ENCODE results near the gene TRPT1.

The TRPT1 gene

GRCh38 chr11:64186492-64187165, 39.4 kb downstream of the TRPT1 start:
- Histone ChIP-seq H4K20me1 (ENCODE audit: insufficient read depth) (peaks cover 11% of the 10 kb centered on the region), H2AFZ (ENCODE audit: low read depth) (no peak overlapping the region), H3K9ac (no peak overlapping the region; the same call in 1 of the 2 replicates), H3K4me1 (ENCODE audit: low read depth, poor library complexity, severe bottlenecking) (peaks cover 25% of the 10 kb centered on the region), H3K4me2 (no peak overlapping the region), H3K4me3 (IDR thresholded peaks at IDR 0.05; ENCODE audit: insufficient read depth, low read depth, low read length) (no peak overlapping the region), H3K79me2 (ENCODE audit: insufficient read depth, low read depth) (peaks cover 27% of the 10 kb centered on the region; the same call in 1 of the 2 replicates), H3K27me3 (ENCODE audit: insufficient read depth, low read depth) (no peaks in the 10 kb centered on the region), H3K36me3 (ENCODE audit: insufficient read depth) (peaks cover 8% of the 10 kb centered on the region; the same call in 1 of the 2 replicates), H3K27ac (no peak overlapping the region; the same call in 1 of the 2 replicates)
- no peak for TF ChIP-seq CTCF (conservative IDR thresholded peaks at IDR 0.05; ENCODE audit: low read depth, low read length)

GRCh38 chr11:64185693-64186491, 40.1 kb downstream of the TRPT1 start, which contains the start of gene STIP1:
Gene STIP1, plus strand, starts transcription at chr11:64186171. Its CDS starts 91 bp downstream, at chr11:64186262.
- H3K4me2 ChIP-seq: peak within 1 kb of the TSS; percentile 72
- peak within 1 kb of the TSS; percentile 78 for H3K9ac ChIP-seq
- no peak within 1 kb of the TSS for H3K4me3 ChIP-seq (IDR thresholded peaks at IDR 0.05; ENCODE audit: insufficient read depth, low read depth, low read length)
- H3K79me2 ChIP-seq (ENCODE audit: insufficient read depth, low read depth): peaks cover 27% of the 10 kb centered on the region; the same call in 1 of the 2 replicates
- H4K20me1 ChIP-seq (ENCODE audit: insufficient read depth): peaks cover 8% of the 10 kb centered on the region
- H3K27me3 ChIP-seq (ENCODE audit: insufficient read depth, low read depth): no peaks in the 10 kb centered on the region
- H3K36me3 ChIP-seq (ENCODE audit: insufficient read depth): peaks cover 8% of the 10 kb centered on the region; the same call in 1 of the 2 replicates
- no peak for TF ChIP-seq CTCF (conservative IDR thresholded peaks at IDR 0.05; ENCODE audit: low read depth, low read length)
- peak within 1 kb of the TSS; percentile 82 for H3K27ac ChIP-seq
- H3K4me1 ChIP-seq (ENCODE audit: low read depth, poor library complexity, severe bottlenecking): peaks cover 33% of the 10 kb centered on the region
- no peak within 1 kb of the TSS for H2AFZ ChIP-seq (ENCODE audit: low read depth)

- Histone ChIP-seq H3K4me1 (ENCODE audit: low read depth, poor library complexity, severe bottlenecking) (peaks cover 36% of the 10 kb centered on the region), H2AFZ (ENCODE audit: low read depth) (no peak overlapping the region)
- no peak for TF ChIP-seq CTCF (conservative IDR thresholded peaks at IDR 0.05; ENCODE audit: low read depth, low read length)
Observed at GRCh38 chr11:64185175-64185692, 40.8 kb downstream of the TRPT1 start.

GRCh38 chr11:64183890-64184289, 42.1 kb downstream of the TRPT1 start:
- Histone ChIP-seq H3K4me2 (peak overlapping the region; percentile 72), H3K27ac (peak overlapping the region; percentile 82; the same call in 1 of the 2 replicates), H3K27me3 (ENCODE audit: insufficient read depth, low read depth) (no peaks in the 10 kb centered on the region), H4K20me1 (ENCODE audit: insufficient read depth) (peaks cover 5% of the 10 kb centered on the region; the same call in 1 of the 2 replicates), H2AFZ (ENCODE audit: low read depth) (no peak overlapping the region), H3K4me1 (ENCODE audit: low read depth, poor library complexity, severe bottlenecking) (peaks cover 36% of the 10 kb centered on the region), H3K79me2 (ENCODE audit: insufficient read depth, low read depth) (peaks cover 27% of the 10 kb centered on the region; the same call in 1 of the 2 replicates), H3K4me3 (IDR thresholded peaks at IDR 0.05; ENCODE audit: insufficient read depth, low read depth, low read length) (no peak overlapping the region), H3K9ac (peak overlapping the region; percentile 78; the same call in 1 of the 2 replicates), H3K36me3 (ENCODE audit: insufficient read depth) (peaks cover 8% of the 10 kb centered on the region; the same call in 1 of the 2 replicates)
- TF ChIP-seq CTCF (conservative IDR thresholded peaks at IDR 0.05; ENCODE audit: low read depth, low read length): no peak

More at GRCh38 chr11:64185175-64185692, 40.8 kb downstream of the TRPT1 start:
- Histone ChIP-seq H3K4me2 (peak overlapping the region; percentile 72), H4K20me1 (ENCODE audit: insufficient read depth) (peaks cover 5% of the 10 kb centered on the region; the same call in 1 of the 2 replicates), H3K4me3 (IDR thresholded peaks at IDR 0.05; ENCODE audit: insufficient read depth, low read depth, low read length) (no peak overlapping the region), H3K36me3 (ENCODE audit: insufficient read depth) (peaks cover 8% of the 10 kb centered on the region; the same call in 1 of the 2 replicates), H3K27ac (peak overlapping the region; percentile 82), H3K79me2 (ENCODE audit: insufficient read depth, low read depth) (peaks cover 27% of the 10 kb centered on the region; the same call in 1 of the 2 replicates), H3K27me3 (ENCODE audit: insufficient read depth, low read depth) (no peaks in the 10 kb centered on the region), H3K9ac (peak overlapping the region; percentile 78)
